H7 (cell line): ENCODE results near the gene TMED7. TPM values are rescaled to one million over a fixed set of nuclear protein-coding genes. Genes with fewer than 3 reads are reported as not detected.

Experiments
- DNase-seq: peaks from one replicate; pipeline ENCODE4 v3.0.0; 2012
- H3K27me3 ChIP-seq: 2 replicates; pipeline ENCODE4 v1.6.0; 2011; ENCODE audit warnings: mild to moderate bottlenecking, low read length; ENCODE audit not compliant: control insufficient read depth, insufficient read depth
- H3K36me3 ChIP-seq: replicated peaks from 2 replicates; pipeline ENCODE4 v1.5.1; 2011; ENCODE audit warnings: low read length; ENCODE audit not compliant: control insufficient read depth, insufficient read depth
- H3K4me3 ChIP-seq: 2 replicates; pipeline ENCODE4 v1.5.1; 2011; ENCODE audit warnings: low read depth, mild to moderate bottlenecking, control low read depth, low read length, moderate library complexity; ENCODE audit not compliant: insufficient read depth
- total RNA-seq: library from RNA; depleted of rRNA; stranded (reverse); fragments of >200 nt; shearing (Covaris generic); gene quantifications from 2 replicates; pipeline ENCODE4 v1.2.3, GENCODE V29; 2014

The TMED7 gene
- total RNA-seq, 1 experiment from 2014 or later = 53.0 TPM

DNA sequence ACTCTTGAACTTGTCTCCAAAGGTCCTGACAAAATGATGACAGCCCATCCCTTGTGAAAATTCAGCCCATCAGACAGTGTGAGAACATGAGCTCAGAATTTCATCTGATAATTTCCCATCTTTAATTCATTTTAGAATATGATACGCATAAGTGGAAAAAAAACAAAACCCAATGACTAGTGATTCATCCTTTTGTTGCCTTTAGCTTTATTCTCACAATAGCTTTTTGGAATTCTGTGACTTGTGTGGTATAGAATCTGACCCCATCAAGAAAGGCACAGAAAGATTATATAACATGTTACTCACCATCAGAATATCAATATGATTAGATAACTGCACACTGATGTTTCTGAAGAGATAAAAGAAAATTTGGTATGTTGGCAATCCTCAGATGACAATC lies 16.1 kb upstream of the TMED7 start:
- no peak for DNase-seq
- Histone ChIP-seq H3K36me3 (no peaks in the 10 kb centered on the region), H3K27me3 (no peaks in the 10 kb centered on the region), H3K4me3 (no peak overlapping the region)

DNA sequence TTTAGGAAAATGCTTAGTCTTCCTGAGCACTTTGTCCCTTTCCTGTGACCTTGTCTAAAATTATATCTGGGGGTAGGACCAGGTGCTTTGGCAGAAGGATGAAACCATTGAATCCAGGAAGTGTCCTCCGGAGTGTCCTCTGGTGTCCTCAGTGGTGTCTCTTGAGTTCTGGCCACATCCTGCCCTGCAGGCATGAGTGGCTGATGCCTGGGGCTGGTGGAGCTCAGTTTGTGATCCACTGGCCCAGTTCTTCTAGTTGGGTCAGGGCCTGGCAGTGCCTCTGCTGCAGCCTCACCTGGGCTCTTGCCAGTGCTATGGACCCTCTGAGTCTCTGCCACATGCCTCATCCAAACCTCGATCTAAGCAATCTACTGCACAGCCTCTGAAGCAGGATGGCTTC lies 14.4 kb upstream of the TMED7 start:
- no peak for DNase-seq
- Histone ChIP-seq H3K4me3 (no peak overlapping the region), H3K27me3 (no peaks in the 10 kb centered on the region), H3K36me3 (no peaks in the 10 kb centered on the region)

DNA sequence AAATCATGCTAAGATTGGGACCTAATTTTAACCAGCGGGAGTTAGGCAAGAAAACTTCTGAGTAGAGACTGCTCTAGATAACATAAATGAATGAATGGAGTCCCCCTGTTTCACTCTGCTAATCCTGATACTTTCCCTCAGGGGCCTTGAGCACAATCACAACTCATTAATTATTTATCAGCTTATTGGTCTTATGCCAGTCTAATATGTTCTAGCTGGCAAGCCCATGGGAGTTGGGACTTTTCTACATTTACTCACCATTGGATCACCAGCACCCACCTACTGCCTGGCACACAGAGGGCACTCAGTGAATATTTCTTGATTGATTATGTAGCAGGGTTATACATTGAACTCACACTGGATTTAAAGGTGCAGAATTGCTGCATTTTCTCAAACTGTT lies 13.5 kb upstream of the TMED7 start:
- no peaks in the 10 kb centered on the region for H3K27me3 ChIP-seq
- DNase-seq = no peak
- H3K4me3 ChIP-seq = no peak overlapping the region
- no peaks in the 10 kb centered on the region for H3K36me3 ChIP-seq

DNA sequence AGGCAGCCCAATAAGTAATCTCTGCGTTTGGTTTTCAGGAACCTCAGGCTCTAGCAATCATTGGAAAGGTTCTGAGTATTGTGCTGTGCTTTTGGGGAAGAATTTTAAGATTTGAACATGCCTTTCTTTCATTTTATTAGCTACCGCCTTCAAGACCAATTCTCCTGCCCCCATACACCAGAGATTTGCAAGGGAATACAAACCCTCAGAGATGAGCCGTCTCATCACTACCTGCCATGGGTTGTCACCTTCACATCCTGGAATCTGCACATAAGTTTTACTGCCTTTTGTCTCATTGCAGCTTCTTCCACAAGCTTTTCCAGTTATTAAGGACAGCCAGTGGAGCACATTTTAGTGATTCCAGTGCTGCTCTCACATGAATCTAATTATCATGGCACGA lies 11.7 kb upstream of the TMED7 start:
- H3K27me3 ChIP-seq = no peaks in the 10 kb centered on the region
- no peak overlapping the region for H3K4me3 ChIP-seq
- H3K36me3 ChIP-seq = no peaks in the 10 kb centered on the region
- DNase-seq = no peak

DNA sequence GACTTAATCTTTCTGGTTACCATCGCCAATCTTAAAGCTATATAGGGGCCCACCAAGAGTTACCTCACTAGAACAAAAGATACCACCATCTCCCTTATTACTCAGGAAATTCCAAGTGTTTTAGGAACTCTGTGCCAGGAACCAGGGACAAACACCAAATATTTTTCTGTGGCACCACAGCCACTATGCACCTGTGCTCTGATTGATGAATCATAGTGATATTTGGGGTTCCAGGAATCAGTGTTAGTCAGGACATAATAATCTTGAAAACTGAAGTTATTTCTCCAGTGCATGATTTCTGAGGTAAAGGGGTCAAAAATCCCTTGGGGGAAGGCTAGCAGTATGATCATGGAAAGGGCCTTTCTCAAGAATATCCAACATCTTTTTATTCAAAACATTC lies 10.2 kb upstream of the TMED7 start:
- H3K27me3 ChIP-seq = no peaks in the 10 kb centered on the region
- no peak overlapping the region for H3K4me3 ChIP-seq
- H3K36me3 ChIP-seq = no peaks in the 10 kb centered on the region
- no peak for DNase-seq

DNA sequence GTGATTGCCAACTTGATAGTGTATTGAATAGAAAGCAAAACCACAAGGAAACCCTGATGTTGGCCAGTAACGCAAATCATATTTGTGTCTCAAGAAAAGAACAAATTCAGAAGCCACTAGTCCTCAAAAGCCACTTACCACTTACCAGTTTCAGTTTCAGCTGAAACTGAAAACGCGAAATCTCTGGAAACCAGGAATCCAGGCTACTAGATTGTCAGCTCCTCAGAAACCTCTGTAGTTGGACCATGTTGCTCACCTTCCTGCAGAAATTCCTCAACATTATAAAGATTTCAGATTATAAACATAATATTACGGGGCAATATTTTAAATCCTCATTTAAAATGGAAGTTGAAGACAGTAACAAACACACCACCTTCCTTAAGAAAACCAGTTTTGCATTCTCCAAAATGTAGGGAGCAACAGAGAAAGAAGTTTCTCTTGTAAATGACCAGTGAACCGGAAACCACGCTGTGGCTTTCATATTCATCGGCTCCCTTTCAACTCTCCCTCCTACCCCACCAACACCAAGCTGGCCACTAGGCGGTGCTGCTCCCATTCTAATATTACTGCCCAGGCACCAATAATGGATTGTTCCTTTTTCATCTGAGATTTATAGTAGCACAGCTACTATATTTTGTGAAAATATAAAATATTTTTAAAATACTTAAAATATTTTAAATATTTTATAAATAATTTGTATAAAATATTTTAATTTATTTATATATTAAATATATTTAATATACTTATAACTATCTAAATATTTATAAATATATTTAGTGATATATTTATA lies 8.7 kb upstream of the TMED7 start:
- DNase-seq = peak; percentile 78
- Histone ChIP-seq H3K27me3 (no peaks in the 10 kb centered on the region), H3K36me3 (no peaks in the 10 kb centered on the region), H3K4me3 (no peak overlapping the region)

DNA sequence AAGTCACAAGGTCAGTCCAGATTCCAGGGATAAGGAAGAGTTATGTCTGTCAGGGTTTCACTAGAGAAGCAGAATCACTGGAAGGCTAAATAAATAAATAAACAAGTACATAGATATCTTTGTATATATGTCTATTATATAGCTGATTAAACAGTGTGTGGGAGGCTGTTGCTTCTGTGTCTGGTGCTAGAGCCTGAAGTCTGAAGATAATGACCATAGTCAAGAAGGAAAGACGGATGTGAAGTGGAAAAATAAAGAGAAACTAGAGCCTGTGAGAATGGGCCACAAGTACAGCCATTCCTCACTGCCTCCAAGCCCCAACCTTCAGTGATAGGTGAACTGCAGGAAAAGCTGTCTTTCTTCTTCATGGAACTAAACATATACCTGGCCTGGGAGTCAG lies 4.1 kb upstream of the TMED7 start:
- Histone ChIP-seq H3K27me3 (no peaks in the 10 kb centered on the region), H3K4me3 (no peak overlapping the region), H3K36me3 (no peaks in the 10 kb centered on the region)
- no peak for DNase-seq

DNA sequence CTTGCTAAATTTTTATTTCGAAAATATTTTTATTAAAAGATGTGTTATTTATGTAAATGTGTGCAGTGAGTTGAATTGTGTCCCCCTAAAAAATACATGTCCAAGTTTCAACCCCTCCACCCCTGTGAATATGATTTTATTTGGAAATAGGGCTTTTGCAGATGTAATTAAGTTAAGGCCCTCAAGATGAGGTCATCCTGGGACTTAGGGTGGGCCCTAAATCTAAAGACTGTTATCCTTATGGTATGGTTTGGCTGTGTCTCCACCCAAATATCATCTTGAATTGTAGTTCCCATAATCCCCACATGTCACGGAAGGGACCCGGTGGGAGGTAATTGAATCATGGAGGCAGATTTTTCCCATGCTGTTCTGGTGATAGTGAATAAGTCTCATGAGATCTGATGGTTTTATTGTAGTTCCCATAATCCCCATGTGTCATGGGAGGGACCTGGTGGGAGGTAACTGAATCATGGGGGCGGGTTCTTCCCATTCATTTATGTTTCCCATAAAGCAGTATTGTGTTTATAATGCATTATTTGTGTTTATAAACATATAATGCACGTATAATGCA lies 1.5 kb upstream of the TMED7 start:
- H3K4me3 ChIP-seq = no peak overlapping the region
- no peaks in the 10 kb centered on the region for H3K27me3 ChIP-seq
- no peak for DNase-seq
- peaks cover under 1% of the 10 kb centered on the region for H3K36me3 ChIP-seq

DNA sequence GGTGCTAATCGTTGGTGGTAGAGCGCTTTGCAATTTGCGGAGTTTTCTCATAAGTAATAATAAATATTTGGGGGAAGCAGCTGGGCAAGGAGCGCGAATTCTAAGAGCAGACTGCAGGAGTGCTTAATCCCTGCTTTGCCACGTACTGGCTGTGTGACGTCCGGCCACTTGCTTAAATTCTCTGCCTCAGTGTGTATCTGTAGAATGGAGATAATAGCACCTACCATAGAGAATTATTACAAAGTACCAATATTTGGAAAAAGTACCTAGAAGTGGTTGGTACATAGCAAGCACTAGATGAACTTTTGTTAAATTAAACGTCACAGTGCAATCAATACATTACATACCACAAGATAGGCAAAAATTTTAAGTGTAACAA lies 598 bp upstream of the TMED7 start:
- H3K36me3 ChIP-seq = peaks cover 2% of the 10 kb centered on the region
- peak overlapping the region; percentile 83 for H3K4me3 ChIP-seq
- no peaks in the 10 kb centered on the region for H3K27me3 ChIP-seq
- peak; percentile 18 for DNase-seq

DNA sequence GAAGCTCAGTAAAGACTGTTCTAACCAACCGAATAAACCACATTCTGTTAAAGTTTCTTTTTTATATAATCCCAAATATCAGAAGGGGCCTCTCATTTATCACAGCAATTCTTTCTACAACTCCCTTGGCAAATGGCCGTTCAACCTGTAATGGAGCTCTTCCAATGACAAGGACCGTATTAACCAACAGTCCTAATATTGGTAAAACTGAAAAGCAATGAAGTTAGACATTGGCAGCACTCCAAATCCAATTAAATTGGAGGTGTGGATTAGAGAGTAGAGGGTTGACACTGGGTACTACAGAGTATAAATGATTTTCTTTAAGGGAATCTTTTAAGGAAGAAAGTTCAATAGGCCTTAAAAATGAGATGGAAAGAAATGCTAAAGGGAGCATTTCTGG lies 842 bp downstream of the TMED7 start:
- DNase-seq = no peak
- peaks cover 2% of the 10 kb centered on the region for H3K36me3 ChIP-seq
- H3K4me3 ChIP-seq = peak overlapping the region; percentile 83
- H3K27me3 ChIP-seq = no peaks in the 10 kb centered on the region

DNA sequence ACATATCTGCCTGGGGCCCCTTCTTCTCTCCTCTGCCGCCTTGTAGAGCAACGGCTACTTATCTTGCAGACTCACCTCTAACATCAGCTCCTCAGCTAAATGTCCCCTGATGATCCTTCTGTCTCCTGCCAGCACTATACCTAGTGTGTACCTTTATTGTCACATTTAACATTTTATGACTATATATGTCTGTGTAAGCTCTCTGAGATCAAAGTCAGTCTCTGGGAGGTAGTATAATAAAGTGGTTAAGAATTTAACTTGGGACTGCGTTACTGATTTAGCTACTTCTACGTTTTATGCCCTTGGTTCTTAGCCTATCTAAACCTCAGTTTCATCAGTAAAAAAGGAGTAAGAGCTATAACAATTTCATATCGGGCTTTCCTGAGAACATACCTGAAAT lies 2.2 kb downstream of the TMED7 start:
- H3K4me3 ChIP-seq = no peak overlapping the region

DNA sequence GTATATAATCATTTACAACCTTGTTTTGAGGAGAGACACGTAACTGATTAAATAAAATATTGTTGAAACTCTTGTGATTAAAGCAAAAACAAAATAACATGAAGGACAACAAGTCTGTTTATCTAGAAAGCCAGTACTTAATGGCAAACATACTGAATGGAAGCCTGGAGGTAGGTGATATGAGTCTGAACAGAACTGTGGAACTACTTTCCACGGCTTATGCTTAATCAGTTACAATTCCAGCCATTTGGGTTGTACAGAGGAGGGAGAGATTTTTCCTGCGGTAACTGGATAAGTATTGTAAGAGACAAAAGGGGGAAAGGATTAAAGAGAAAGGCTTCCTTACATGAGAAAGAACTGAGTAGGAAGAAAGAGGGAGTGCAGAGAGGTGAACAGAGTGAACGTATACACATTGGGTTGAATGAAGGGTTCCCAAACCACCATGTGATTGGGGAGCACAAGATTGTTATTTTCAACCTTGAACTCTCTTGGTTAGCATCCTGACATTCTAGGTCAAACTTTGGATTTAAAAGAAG lies 4.4 kb downstream of the TMED7 start:
- Histone ChIP-seq H3K27me3 (no peaks in the 10 kb centered on the region), H3K36me3 (peaks cover 5% of the 10 kb centered on the region), H3K4me3 (no peak overlapping the region)
- DNase-seq = no peak

More for the DNA sequence above, 2.2 kb downstream of the TMED7 start:
- no peaks in the 10 kb centered on the region for H3K27me3 ChIP-seq
- DNase-seq = no peak
- peaks cover 3% of the 10 kb centered on the region for H3K36me3 ChIP-seq

DNA sequence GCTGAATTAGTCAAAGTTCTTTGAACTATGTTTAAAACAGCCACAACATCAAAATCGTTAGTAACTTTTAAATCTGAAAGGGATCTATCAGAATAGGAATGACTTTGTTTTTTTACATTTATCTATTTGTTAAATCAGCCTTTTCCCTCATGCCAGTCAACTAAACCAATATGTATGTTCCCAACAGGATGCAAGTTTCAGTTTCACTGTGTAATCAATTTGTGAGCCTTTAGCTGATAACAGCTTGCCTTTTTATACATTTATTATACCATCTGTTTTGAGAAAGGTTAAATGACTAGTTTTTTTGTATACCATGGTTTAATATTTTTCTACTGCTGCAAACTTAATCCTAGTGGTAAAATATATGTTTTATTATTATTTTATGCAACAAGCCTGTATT lies 8.9 kb downstream of the TMED7 start:
- no peak for DNase-seq
- Histone ChIP-seq H3K36me3 (peaks cover 3% of the 10 kb centered on the region), H3K27me3 (no peaks in the 10 kb centered on the region), H3K4me3 (no peak overlapping the region)

DNA sequence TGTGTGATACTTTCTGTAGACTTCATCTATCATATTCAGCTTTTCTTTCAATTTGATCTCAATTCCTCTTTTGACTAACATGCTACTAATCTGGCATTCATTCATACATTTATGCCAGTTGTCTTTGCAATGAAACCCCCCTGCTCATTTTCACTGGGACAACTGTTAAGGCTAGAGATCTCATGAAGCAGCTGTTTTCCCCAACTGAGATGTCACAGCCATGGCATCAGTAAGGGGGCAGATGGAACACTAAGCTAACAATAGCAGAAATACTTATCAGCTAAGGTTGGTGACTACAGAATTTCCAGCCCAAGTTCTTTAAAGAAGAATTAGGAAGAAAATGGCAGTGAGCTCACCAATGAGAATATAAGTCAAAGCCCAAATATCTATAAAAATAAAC lies 9.4 kb downstream of the TMED7 start:
- Histone ChIP-seq H3K36me3 (peaks cover 3% of the 10 kb centered on the region), H3K27me3 (no peaks in the 10 kb centered on the region), H3K4me3 (no peak overlapping the region)
- DNase-seq = no peak

DNA sequence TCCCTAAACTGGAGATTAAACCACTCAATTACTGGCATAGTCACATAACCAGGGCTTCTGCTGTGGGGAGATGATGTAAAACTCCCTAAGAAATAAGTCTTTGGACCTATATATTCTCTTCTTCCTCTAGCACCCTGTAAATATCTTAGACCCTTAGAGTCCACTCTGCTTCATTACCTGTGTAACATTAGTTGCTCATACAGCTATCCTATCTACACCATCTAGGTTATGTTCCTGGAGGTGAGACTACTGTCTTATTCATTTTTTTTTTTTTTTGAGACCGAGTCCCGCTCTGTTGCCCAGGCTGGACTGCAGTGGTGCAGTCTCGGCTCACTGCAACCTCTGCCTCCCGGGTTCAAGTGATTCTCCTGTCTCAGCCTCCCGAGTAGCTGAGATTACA lies 14.0 kb downstream of the TMED7 start:
- no peak overlapping the region for H3K4me3 ChIP-seq
- H3K36me3 ChIP-seq = no peaks in the 10 kb centered on the region; the same call in 1 of the 2 replicates
- H3K27me3 ChIP-seq = no peaks in the 10 kb centered on the region
- no peak for DNase-seq
